Gastroesophageal sphincter (tissue), 3 donors: ENCODE measurements around the gene OMA1.

ENCODE experiments used
- CTCF ChIP-seq, 4 experiments: fragments of 200-600 bp in 2 of 4; fragments of 450-650 bp in 2 of 4; sonication (generic) in 1 of 4; IDR thresholded peaks; one replicate each; pipeline ENCODE4 v1.5.1; 2017 to 2019; ENCODE audit warnings: antibody characterized with exemption in 4 of 4, mild to moderate bottlenecking in 2 of 4, moderate library complexity in 2 of 4
- POLR2A ChIP-seq, 2 donors: fragments of 450-650 bp; IDR thresholded peaks; one replicate each; pipeline ENCODE4 v1.6.1; 2017; ENCODE audit warnings: antibody characterized with exemption in 2 of 2, mild to moderate bottlenecking in 2 of 2, moderate library complexity in 1 of 2

- no peak for TF ChIP-seq CTCF (IDR thresholded peaks at IDR 0.05)
- no peak for TF ChIP-seq POLR2A (IDR thresholded peaks at IDR 0.05)
Measured at GRCh38 chr1:58585581-58586151, 39.1 kb upstream of the OMA1 start.
